Epidermal melanocyte (primary cell): Measurements from ENCODE around the gene TMEM131.

Experiments
- DNase-seq: peaks from one replicate; pipeline ENCODE4 v3.0.0; 2011; ENCODE audit warnings: low spot score; ENCODE audit not compliant: insufficient read length

The TMEM131 gene

DNA sequence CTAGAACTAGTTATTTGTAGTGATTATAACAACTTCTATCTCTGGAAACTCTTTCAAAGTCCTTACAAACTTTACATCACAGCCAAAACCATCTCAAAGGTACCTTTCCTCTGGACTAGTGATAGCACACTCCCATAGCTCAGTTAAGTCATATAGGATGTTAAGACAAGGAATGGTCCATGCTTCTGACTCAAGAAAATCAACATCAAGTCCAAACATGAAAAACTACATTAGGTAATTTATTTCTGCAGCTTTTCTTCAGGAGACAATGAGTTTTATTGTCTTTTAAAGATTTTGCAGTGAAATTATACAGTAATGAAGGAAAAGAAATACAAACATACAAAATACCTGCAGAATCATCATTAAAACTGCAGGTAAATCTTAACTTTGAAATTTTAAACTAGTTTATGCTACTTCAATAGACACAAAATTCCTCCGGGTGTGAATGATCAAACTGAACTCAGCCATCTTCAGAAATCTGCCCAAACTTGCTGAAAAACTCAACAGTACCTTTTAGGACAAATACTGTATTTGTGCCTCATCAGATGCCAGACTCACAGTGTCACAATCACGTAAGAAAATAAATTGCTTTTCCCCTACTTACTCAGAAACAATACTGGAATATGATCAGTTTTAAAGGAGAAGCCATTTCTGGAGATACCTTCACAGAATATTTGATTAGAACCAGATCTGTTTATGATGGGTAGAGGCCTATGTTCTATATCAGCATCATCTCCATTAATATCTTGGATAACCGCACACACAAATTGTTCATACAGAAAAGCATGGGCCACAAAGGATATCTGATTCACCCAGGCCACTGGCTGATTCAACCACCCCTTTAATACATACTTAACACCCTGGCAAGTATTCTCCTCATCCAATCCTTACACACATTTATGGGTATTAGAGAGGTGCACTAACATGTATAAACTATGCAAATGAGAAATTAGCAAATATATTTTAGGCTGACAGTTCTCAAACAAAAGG, 2.6 kb downstream of the TMEM131 start:
- no peak for DNase-seq

DNA sequence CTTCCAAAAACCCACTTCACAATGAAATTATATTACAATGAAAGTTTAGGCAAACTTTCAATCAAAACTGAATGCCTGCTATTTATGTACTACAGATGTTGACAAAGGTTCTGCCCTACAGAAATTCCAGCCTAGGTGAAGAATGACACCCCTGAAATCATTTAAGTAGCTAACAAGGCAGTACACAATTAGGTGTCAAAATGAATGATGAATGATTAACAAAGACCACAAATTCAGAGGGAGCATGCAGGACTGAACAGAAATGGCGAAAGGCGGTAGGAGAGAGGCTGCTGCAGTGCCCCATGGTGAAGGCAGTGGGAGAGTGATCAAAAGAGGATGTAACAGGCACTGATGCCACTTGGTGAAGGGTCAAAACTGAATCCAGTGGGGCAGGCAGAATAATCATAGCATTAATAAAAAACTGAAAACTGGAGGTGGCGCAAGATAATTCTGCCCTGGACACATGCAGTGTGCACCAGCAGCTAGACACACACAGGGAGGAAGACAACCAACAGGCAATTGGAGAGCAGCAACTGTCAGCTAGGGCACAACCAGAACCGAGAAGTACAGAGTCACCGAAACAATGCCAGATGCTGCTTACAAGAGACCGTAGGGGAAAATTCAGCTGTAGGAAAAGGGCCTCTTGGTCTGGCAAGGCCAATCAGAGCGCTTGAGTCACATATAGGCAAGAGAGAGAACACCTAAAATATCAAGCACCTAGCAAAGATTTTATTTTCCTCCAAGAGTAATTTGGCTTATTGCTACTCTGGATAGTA, 4.5 kb downstream of the TMEM131 start:
- DNase-seq: no peak

DNA sequence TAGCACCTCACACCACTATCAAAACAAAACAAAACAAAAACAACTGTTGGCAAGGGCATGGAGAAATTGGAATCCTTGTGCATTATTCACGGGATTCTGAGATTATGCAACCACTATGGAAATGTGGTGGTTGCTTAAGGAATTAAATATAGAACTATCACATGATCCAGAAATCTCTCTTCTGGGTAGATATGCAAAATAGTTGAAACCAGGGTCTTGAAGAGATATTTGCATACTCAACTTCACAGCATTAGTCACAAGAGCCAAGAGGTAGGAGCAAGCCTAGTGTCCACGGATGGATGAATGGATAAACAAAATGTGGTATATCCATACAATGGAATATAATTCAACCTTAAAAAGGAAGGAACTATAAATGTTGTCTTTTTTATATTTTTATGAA, 7.0 kb downstream of the TMEM131 start:
- DNase-seq: no peak

DNA sequence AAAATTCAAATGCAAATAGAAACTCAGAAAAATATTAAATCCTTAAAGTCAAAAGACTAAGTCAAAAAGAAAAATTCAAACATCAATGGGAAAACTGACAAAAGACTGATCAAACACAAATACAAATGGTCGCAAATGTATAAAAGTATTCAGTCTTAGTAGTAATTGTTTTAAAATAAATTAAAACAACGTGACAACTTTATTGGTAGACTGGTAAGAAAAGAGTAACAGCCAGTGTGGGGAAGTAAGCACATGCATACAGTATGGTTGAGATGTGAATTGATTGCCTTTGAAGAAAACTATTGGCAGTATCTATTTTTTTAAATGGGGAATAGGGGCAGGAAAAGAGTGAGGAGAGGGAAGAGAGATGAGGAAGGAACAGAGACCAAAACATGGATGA, 9.8 kb downstream of the TMEM131 start:
- DNase-seq: no peak

DNA sequence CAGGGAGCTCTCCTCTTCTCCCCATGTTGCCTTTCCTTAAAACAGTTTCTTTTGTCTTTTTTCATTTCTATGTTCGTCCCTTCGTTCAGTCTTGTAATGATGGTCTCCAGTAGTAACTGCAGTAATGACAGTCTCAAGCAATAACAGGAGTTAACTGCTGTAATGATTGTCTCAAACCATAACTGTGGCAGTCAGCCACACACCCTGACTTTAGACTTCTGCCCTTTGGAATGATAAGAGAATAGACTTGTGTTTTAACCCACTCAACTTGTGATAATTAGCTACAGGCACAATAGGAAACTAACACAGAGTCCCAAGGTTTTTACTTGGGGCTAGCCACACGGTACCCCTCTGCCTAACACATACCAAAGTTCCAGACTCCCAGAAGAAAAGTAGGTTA, 12.1 kb downstream of the TMEM131 start:
- no peak for DNase-seq

DNA sequence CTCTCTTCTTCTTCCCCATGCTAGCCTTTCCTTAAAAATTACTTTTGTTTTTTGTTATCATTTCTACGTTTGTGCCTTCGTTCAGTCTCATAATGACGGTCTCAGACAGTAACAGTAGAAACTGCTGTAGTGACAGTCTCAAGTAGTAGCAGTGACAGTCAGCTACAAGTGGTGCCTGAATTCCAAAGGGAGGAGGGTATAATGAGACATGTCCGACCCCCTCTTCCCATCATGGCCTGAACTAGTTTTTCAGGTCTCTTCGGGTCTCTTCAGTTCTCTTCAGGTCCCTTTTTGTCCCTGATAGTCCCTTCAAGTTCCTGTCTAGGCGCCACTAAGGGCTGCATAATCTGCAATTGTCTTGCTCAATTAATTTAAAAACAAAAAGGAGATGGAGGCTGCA, 12.6 kb downstream of the TMEM131 start:
- DNase-seq: no peak

DNA sequence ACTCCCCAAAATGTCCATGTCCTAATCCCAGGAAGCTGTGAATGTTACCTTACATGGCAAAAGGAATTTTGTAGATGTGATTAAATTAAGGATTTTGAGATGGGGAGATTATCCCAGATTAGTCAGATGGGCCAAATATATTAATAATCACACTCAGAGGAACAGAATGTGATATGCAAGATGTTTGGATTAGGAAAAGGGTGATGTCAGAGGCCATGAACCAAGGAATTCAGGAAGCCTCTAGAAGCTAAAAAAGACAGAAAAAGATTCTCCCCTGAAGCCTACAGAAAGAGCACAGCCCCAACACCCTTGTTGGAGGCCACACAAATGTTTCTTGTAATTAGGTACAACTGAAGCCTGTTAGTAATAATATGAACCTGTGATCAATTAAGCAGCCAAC, 13.1 kb downstream of the TMEM131 start:
- DNase-seq: no peak

DNA sequence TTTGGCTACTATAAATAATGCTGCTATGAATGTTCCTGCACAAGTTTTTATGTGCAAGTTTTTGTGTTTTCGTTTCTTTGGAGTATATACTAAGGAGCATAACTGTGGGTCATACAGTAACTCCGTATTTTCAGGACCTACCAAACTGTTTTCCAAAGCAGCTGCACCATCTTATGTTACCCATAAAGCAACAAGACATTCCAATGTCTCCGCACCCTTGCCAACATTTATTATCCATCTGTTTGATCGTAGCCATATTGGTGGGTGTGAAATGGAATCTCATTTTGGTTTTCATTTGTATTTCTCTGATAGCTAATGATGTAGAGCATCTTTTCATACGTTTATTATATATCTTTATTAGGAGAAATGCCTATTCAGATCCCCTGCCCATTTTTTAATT, 13.8 kb downstream of the TMEM131 start:
- DNase-seq: no peak

DNA sequence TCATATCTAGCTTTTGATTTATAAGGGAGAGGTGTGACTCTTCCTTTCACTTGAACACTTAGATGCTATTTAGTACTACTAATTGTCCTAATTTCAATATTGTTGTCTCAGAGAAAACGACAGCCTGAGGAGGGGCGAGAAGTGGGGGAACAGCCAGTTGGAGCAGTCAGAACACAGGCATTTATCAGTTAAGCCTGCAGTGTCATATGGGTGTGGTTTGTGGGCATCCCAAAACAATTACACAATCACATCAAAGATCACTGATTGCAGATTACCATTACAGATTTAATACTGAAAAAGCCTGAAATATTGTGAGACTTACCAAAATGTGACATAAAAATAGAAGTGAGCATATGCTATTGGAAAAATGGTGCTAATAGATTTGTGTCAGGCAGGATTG, 15.8 kb downstream of the TMEM131 start:
- DNase-seq: no peak

DNA sequence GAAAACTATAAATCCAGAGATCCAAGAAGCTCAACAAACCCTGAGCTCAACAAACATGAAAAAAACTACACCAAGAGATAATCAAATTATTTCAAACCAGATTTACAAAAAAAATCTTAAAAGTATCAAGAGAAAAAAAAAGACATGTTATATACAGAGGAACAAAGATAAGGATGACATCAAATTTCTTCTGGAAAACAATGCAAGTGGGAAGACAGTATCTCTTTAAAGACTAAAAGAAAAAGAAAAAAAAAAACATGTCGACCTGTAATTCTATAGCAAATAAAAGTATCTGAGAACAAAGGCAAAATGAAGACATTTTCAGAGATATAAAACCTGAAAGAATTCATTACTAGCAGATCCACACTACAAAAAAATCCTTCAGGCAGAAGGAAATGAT, 21.3 kb downstream of the TMEM131 start:
- DNase-seq: no peak

DNA sequence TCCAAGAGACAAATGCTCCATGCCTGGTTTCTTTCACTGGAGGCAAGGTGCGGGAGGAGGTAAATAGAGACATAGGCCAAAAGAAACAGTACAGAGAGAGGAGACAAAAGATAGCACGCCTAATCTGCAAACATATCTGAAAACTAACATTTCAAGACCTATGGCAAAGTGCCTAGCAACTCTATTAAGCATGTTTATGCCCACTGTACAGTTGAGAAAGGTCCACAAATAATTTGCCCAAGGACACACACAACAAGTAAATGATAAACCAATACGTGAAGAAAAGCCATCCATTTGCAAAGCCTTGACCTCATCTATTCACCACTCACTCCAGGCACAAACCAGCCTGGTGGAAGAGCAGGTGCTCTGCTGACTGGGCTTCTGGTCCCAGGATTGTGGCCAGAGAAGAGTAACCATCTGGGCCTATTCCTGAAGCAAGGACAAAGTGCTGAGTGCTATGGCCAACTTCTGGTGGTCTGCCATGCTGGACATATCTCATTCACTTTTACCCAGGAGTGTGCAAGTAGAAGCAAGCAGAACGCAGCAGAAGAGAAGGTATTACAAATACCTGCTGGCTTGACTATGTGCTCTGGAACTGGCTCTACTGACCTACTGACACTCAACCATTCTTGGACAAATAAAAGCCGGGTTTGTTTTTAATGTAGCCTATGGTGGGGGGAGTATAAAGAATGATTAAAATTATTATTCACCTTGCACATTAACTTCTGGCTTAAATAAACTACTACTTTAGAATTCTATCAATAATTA, 25.3 kb downstream of the TMEM131 start:
- DNase-seq: no peak

DNA sequence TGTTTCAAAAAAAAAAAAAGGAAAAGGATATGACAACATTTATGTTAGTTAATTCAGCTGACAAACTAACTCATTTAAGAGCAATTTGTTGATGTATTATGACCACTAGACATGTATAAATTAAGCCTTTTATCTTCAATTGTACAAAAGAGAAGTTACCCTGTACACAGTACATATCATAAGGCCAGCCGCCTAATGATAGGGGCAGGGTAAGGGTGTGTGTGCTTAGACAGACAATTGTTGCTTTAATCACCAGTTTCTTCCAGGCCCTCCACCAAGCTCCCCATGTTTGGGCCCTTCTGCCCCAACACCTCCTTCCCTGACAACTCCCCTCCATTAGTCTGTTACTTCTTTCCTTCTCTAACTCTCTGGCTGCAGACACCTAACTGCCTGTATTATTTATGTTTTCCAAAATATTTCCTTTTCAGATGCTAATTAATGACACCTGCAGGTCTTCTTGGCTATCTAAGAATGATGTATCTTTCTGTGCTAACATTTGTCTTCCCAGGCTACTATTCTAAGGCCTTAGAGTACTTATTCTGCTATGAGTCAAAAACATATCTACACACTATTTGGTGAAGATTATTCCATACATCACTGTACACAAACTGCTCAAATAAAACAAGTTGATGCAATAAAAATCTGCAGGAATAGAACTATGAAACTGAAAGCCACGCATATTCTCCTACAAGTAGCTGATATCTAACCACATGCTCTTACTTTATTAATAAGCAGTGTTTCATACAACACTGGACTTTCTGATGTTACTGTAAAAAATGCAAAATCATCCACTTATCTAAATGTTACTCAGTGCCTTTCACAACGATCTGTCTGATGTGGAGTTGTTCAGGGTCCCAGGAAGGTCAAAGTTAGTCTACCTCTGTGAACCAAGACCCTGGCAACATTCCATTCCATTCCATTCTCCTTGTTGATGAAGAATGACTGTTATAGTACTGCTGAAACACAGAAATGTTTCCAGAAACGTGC, 26.4 kb downstream of the TMEM131 start:
- DNase-seq: no peak

DNA sequence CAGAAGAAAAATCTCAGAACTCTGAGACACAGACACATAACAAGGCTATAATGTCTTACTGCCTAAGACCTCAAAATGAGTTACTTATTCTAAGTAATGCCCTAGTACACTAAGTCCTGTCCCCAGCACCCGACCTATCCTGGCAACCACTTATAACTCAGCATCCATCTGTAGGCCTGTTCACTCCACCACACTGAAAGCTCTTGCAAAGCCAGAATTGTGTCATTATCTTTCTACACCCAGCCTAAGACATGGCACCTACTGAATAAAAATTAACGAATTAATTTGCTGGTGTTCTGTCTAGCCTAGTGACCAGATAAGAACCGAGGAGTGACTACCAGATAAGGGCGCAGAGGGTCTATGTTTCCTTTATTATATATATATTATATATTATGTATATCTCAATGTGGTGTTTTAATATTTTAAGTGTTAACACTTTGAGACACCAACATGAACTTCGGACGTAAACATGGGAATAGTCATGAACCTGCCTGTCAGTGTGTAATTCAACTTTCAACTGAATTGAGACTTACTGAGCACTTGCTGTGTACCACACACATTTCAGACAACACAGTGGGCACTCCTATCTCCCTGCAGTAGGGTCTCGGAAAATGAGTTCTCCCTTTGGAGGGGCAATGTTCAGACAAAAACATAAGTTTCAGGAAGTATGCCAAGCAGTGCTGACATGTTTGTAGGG, 27.7 kb downstream of the TMEM131 start:
- DNase-seq: no peak

DNA sequence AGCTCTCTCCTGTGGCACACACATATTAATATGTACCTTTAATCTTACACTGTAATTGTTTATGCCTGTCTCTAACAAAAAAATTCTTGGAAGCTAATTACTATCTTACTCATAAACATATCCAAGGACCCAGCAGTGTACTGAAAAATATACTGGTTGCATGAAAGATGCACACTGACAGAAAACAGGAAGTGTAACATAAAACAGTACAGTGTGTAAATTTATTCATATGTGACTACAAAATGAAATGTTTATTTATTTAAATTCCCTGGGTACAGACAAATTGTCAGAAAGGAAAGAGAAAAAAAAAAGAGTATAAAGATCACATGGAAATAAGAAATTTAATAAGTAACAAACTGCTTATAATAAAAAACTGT, 28.5 kb downstream of the TMEM131 start:
- no peak for DNase-seq

DNA sequence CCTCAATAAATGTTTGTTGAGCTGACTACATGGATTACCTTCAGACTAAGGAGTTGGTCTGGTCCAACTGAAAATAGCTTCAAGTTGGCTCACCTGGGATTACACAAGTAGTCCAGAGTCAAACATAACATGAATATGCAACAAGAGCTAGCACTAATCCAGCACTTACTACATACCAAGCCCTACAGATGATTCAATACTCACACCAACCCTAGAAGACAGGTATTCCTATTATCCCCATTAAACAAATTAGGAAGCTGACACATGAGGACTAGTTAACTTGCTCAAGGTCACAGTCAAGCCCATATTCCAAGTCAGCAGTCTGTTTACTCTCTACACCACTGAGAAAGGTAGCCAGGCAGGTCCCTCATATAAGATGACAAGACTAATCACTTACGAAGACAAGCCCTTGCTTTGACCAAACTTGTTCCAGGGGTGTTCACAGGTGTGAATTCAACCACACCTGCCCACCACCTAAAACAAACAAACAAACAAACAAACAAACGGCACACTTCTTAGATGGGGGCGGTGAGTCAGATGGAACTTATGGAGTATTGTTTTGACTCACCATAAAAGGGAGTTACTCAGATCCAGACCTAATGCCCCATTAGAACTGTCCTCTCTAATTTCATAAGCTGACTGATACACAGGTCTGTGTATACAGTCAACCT, 29.1 kb downstream of the TMEM131 start:
- no peak for DNase-seq

DNA sequence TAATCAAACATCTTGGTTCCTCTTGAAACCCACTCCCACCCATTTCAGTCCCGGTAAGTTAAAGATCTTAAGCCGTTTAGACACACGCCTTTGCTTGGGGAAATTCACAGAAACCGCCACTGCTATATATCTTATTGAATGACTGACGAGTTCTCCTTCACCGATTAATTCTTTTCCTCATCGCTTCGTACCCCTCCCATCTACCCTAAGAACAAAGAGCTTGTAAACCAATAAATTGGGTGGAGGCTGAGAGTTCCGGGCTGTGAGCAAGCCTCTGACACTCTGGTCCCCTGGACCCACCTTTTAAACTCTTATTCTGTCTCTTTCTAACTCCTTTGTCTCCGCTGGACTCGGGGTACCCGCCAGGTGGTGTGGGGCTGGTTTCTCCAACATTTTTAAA, 30.6 kb downstream of the TMEM131 start:
- DNase-seq: no peak

DNA sequence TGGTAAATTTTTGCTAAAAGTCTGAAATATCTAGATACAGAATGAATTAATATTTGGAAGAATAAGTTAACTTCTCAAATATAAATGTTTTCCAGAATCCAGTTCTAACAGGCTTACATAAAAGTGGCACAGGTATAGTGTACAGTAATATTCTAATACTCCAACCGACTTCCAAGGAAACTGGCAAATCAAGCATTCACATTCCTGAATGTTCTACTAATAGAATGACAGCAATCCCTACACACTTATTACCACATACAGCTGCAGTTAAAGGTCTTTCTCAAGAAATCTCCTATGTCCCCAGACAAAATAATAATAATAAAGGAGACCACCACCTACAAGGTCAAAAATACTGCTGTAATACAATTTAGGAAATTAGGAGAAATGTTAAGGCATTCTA, 31.9 kb downstream of the TMEM131 start:
- no peak for DNase-seq

DNA sequence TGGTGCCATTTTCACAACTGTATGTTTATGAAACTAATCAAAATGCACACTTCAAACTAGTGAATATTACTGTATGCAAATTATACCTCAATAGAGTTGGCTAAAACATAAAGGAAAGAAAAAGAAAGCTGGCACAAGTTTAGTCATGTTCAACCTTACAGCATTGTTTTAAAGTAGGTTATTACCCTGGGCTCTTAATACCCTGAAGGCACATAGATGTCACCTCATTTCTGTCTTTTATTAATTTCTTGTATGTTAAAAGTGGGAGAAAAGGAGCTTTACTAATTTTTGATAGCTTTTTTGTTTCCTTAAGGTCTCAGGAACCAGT, 32.7 kb downstream of the TMEM131 start:
- no peak for DNase-seq

DNA sequence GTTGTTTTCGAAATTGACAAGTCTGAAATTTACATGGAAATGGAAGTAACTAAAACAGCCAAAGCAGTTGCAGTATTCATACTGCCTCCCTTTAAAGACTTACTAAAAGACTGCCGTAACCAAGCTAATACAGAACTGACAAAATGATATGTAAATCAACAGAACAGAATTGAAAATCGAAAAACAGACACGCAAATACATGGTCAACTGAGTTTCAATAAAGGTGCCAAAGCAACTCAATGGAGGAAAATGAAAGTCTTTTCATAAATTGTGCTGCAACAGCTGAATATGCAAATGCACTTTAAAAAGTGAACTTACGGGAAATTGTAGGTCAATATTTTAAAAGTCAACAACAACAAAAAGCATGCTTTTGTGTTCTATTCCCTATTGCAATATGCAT, 34.2 kb downstream of the TMEM131 start:
- DNase-seq: no peak

DNA sequence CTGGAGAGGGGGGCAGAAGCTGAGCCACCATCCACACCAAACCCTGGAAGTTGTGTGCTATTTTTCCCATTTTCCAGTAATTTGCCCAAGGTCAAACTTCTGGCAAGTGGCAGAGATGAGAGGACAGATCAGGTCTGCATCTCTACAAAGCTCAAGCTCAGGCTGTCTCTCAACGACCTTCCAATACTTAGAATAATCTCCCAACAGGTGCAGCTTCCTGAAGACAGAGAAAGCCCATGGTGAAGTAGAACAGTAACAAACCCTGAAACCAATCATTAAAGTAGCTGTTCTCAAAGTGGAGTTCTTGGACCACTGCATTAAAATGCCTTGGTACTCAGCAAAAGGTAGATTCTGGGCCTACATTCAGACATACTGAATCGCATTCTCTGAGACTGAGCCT, 37.6 kb downstream of the TMEM131 start:
- no peak for DNase-seq
